Prostate gland (tissue), 2 donors: ENCODE data around the gene ABHD16A.

Experiments
- CTCF ChIP-seq, 4 experiments: fragments of 200-600 bp in 2 of 4; fragments of 450-650 bp in 2 of 4; sonication (generic) in 2 of 4; IDR thresholded peaks; 1 replicate in 3 of 4; 2 replicates in 1 of 4; pipeline ENCODE4 v1.5.1; 2016 to 2019; ENCODE audit warnings: antibody characterized with exemption in 4 of 4, mild to moderate bottlenecking in 2 of 4, moderate library complexity in 2 of 4
- POLR2A ChIP-seq: fragments of 450-650 bp; IDR thresholded peaks from one replicate; pipeline ENCODE4 v1.6.1; 2016; ENCODE audit warnings: antibody characterized with exemption, mild to moderate bottlenecking

- TF ChIP-seq CTCF (IDR thresholded peaks at IDR 0.05), result no peak
- TF ChIP-seq POLR2A, result no peak
Measured at GRCh38 chr6:31719001-31719400, 15.9 kb upstream of the ABHD16A start.
